ENCODE data around the gene NME8. TPM values are rescaled to one million over a fixed set of nuclear protein-coding genes. Genes with fewer than 3 reads are reported as not detected.

Gene NME8
- total and polyA plus RNA-seq, 12 donors: 0.64 to 1.9 TPM; not detected in 10

- Histone ChIP-seq H3K4me3 (no peak overlapping the region), H3K36me3 (replicated peaks in 1 of 2) (no peaks in the 10 kb centered on the region), H3K27ac (no peak overlapping the region), H3K27me3 (no peaks in the 10 kb centered on the region), H3K9me3 (replicated peaks in 1 of 3) (no peaks in the 10 kb centered on the region), H3K4me1 (replicated peaks in 1 of 2) (no peaks in the 10 kb centered on the region)
- 78 to 95% (median 93%) methylated on average over 2 of the region's 2 CpGs for WGBS, 4 donors
- DNase-seq: no peak
- TF ChIP-seq CTCF (IDR thresholded peaks at IDR 0.05) (no peak), POLR2A (IDR thresholded peaks at IDR 0.05) (no peak)
- intact Hi-C loops (cut with DNase I): loop anchor here in 1 of 2 donors (10.0 kb wide), 1 partner anchor 626 kb away; no protein-coding TSS in a partner anchor
Measured at GRCh38 chr7:37831244-37831643, 17.2 kb upstream of the NME8 start.

GRCh38 chr7:37832194-37832593 is 16.2 kb upstream of the NME8 start:
- peak; percentile 44 to 87 (median 75) for DNase-seq
- intact Hi-C loops (cut with DNase I): loop anchor here in 1 of 2 donors (10.0 kb wide), 1 partner anchor 627 kb away; no protein-coding TSS in a partner anchor
- no peaks in the 10 kb centered on the region for H3K36me3 ChIP-seq (replicated peaks in 1 of 2)
- peak in 5 of 6 experiments; percentile 17 to 37 (median 28) for TF ChIP-seq CTCF (IDR thresholded peaks at IDR 0.05)
- no peak for TF ChIP-seq POLR2A (IDR thresholded peaks at IDR 0.05)
- H3K27me3 ChIP-seq: no peaks in the 10 kb centered on the region
- H3K9me3 ChIP-seq (replicated peaks in 1 of 3): no peaks in the 10 kb centered on the region
- no peak overlapping the region for H3K4me3 ChIP-seq
- no peak overlapping the region for H3K27ac ChIP-seq
- H3K4me1 ChIP-seq (replicated peaks in 1 of 2): no peaks in the 10 kb centered on the region
- WGBS, 4 donors: 0 to 11% (median 10%) methylated on average over 1 to 4 of the region's 4 CpGs

- TF ChIP-seq POLR2A (IDR thresholded peaks at IDR 0.05) (no peak), CTCF (IDR thresholded peaks at IDR 0.05) (peak; percentile 38 to 73 (median 65))
- intact Hi-C loops (cut with DNase I): loop anchor here in 1 of 2 donors (10.0 kb wide), 1 partner anchor 628 kb away; no protein-coding TSS in a partner anchor
- Histone ChIP-seq H3K4me1 (replicated peaks in 1 of 2) (no peaks in the 10 kb centered on the region), H3K27ac (no peak overlapping the region), H3K4me3 (peak overlapping the region in 1 of 4 donors; percentile 41), H3K9me3 (replicated peaks in 1 of 3) (no peaks in the 10 kb centered on the region), H3K36me3 (replicated peaks in 1 of 2) (no peaks in the 10 kb centered on the region), H3K27me3 (no peaks in the 10 kb centered on the region)
- peak; percentile 21 to 58 (median 34) for DNase-seq
- WGBS, 4 donors: 20 to 28% (median 25%) methylated on average over 19 to 21 of the region's 21 CpGs
Measured at GRCh38 chr7:37833107-37833817, 15.1 kb upstream of the NME8 start.

- intact Hi-C loops (cut with DNase I): loop anchor here in 1 of 2 donors (10.0 kb wide), 1 partner anchor 629 kb away; no protein-coding TSS in a partner anchor
- H3K4me3 ChIP-seq: no peak overlapping the region
- 0 to 22% (median 16%) methylated on average over 3 of the region's 3 CpGs for WGBS, 4 donors
- TF ChIP-seq CTCF (IDR thresholded peaks at IDR 0.05) (peak in 1 of 6 experiments; percentile 8), POLR2A (IDR thresholded peaks at IDR 0.05) (no peak)
- H3K4me1 ChIP-seq (replicated peaks in 1 of 2): no peaks in the 10 kb centered on the region
- H3K9me3 ChIP-seq (replicated peaks in 1 of 3): no peaks in the 10 kb centered on the region
- no peak for DNase-seq
- no peak overlapping the region for H3K27ac ChIP-seq
- H3K27me3 ChIP-seq: no peaks in the 10 kb centered on the region
- H3K36me3 ChIP-seq (replicated peaks in 1 of 2): no peaks in the 10 kb centered on the region
Measured at GRCh38 chr7:37833818-37834146, 14.6 kb upstream of the NME8 start.
